Testis (tissue), 2 donors: ENCODE measurements around the gene TEX22.

Experiments used
- CTCF ChIP-seq, 3 experiments: fragments of 450-650 bp in 2 of 3; fragments of 200-600 bp in 1 of 3; sonication (generic) in 1 of 3; IDR thresholded peaks; one replicate each; pipeline ENCODE4 v1.5.1; 2016 to 2019; ENCODE audit warnings: antibody characterized with exemption in 3 of 3, mild to moderate bottlenecking in 2 of 3, moderate library complexity in 1 of 3
- POLR2A ChIP-seq: fragments of 450-650 bp; IDR thresholded peaks from one replicate; pipeline ENCODE4 v1.6.1; 2017; ENCODE audit warnings: antibody characterized with exemption, mild to moderate bottlenecking, moderate library complexity

GRCh38 chr14:105350450-105351244, 47.7 kb upstream of the TEX22 start:
- TF ChIP-seq CTCF (IDR thresholded peaks at IDR 0.05), result no peak
- no peak for TF ChIP-seq POLR2A
